Endothelial cell of umbilical vein (primary cell): ENCODE data around the gene KIF6. TPM values are rescaled to one million over a fixed set of nuclear protein-coding genes. Genes with fewer than 3 reads are reported as not detected.

Experiments used
- BruUV-seq: library from RNA; stranded (reverse); fragments of 400-500 nt; replicated peaks from 2 replicates; lab custom pipeline; 2021; lab: Mats Ljungman, UMichigan
- CTCF ChIA-PET: fragments of 300-600, 350-600 bp; sonication (Branson Sonifier 250); formaldehyde crosslinking; loops from one replicate; lab custom pipeline; 2021; ENCODE audit warnings: antibody characterized with exemption, inconsistent platforms; lab: Charles Lee
- POLR2A ChIA-PET: fragments of 300-600, 350-600 bp; sonication (Branson Sonifier 250); formaldehyde crosslinking; loops from one replicate; lab custom pipeline; 2021; ENCODE audit warnings: antibody characterized with exemption, inconsistent platforms; lab: Charles Lee
- DNase-seq: peaks from one replicate; pipeline ENCODE4 v3.0.0-alpha.2; 2011; ENCODE audit warnings: low read depth, low spot score
- FAIRE-seq: peaks from 2 replicates; lab custom pipeline; 2011; peaks lifted over from hg19 to GRCh38; lab: Jason Lieb, UNC
- H2AFZ ChIP-seq: 2 replicates; pipeline ENCODE4 v1.6.0; 2012; ENCODE audit warnings: low read depth, low read length, control low read depth, inconsistent platforms
- H3K27ac ChIP-seq: 2 replicates; pipeline ENCODE4 v1.5.1; 2011; ENCODE audit warnings: low read depth, mild to moderate bottlenecking, control low read depth, low read length, moderate library complexity; ENCODE audit not compliant: insufficient read depth
- H3K27me3 ChIP-seq, 2 experiments: 2 replicates each; pipeline versions ENCODE4 v1.6.0 to v1.6.1; 2011; ENCODE audit warnings: low read length in 2 of 2, mixed read lengths in 1 of 2; ENCODE audit not compliant: control insufficient read depth in 2 of 2, insufficient read depth in 2 of 2
- H3K36me3 ChIP-seq, 2 experiments: 2 replicates in 1 of 2; 3 replicates in 1 of 2; pipeline ENCODE4 v1.5.1; 2011; ENCODE audit warnings: low read length in 2 of 2, mild to moderate bottlenecking in 1 of 2, moderate library complexity in 1 of 2; ENCODE audit not compliant: control insufficient read depth in 2 of 2, insufficient read depth in 2 of 2; ENCODE audit errors: extremely low read depth in 1 of 2
- H3K4me1 ChIP-seq: 3 replicates; pipeline ENCODE4 v1.5.1; 2011; ENCODE audit warnings: mild to moderate bottlenecking, low read length; ENCODE audit not compliant: control insufficient read depth, insufficient read depth; ENCODE audit errors: extremely low read depth
- H3K4me2 ChIP-seq: 2 replicates; pipeline ENCODE4 v1.6.1; 2011; ENCODE audit warnings: low read length, control low read depth, mixed read lengths; ENCODE audit not compliant: insufficient read depth
- H3K4me3 ChIP-seq, 3 experiments: fragments of 200-600 bp in 1 of 3; sonication (generic), shearing (Covaris generic) in 1 of 3; replicated peaks in 1 of 3; 2 replicates each; pipeline ENCODE4 v1.5.1; 2011 to 2016; ENCODE audit warnings: control low read depth in 3 of 3, low read length in 3 of 3, mild to moderate bottlenecking in 2 of 3, inconsistent platforms in 1 of 3, low read depth in 1 of 3, moderate library complexity in 1 of 3; ENCODE audit not compliant: insufficient read depth in 1 of 3
- H3K79me2 ChIP-seq: 2 replicates; pipeline ENCODE4 v1.6.0; 2012; ENCODE audit warnings: low read length, inconsistent platforms; ENCODE audit not compliant: control insufficient read depth, insufficient read depth
- H3K9ac ChIP-seq: replicated peaks from 2 replicates; pipeline ENCODE3; 2011; ENCODE audit warnings: low read length, control low read depth; ENCODE audit not compliant: insufficient read depth; ENCODE audit errors: extremely low read depth
- H3K9me1 ChIP-seq: replicated peaks from 3 replicates; pipeline ENCODE4 v1.6.0; 2011; ENCODE audit warnings: mild to moderate bottlenecking, low read length; ENCODE audit not compliant: control insufficient read depth, insufficient read depth; ENCODE audit errors: extremely low read depth
- H3K9me3 ChIP-seq: replicated peaks from 2 replicates; pipeline ENCODE4 v1.5.1; 2012; ENCODE audit warnings: low read length, inconsistent platforms; ENCODE audit not compliant: control insufficient read depth, insufficient read depth
- H4K20me1 ChIP-seq: replicated peaks from 2 replicates; pipeline ENCODE3; 2011; ENCODE audit warnings: mild to moderate bottlenecking, low read length; ENCODE audit not compliant: control insufficient read depth, insufficient read depth; ENCODE audit errors: extremely low read depth
- CTCF ChIP-seq, 2 donors: IDR thresholded peaks; 1 replicate in 1 of 2; 2 replicates in 1 of 2; pipeline ENCODE4 v1.5.1; 2011; ENCODE audit warnings: low read length in 2 of 2, mild to moderate bottlenecking in 2 of 2, moderate library complexity in 2 of 2, control low read depth in 1 of 2, inconsistent platforms in 1 of 2, low read depth in 1 of 2; ENCODE audit not compliant: insufficient read depth in 1 of 2; ENCODE audit errors: extremely low read depth in 1 of 2
- EZH2 ChIP-seq: IDR thresholded peaks from 2 replicates; pipeline ENCODE4 v1.6.1; 2012; ENCODE audit warnings: borderline replicate concordance, low read depth, mild to moderate bottlenecking, moderate library complexity, low read length, inconsistent platforms; ENCODE audit not compliant: severe bottlenecking
- FOS ChIP-seq: IDR thresholded peaks from 2 replicates; pipeline ENCODE4 v1.6.1; 2011; ENCODE audit warnings: mild to moderate bottlenecking, low read length, moderate library complexity, borderline replicate concordance; ENCODE audit not compliant: insufficient read depth
- GATA2 ChIP-seq: IDR thresholded peaks from 2 replicates; pipeline ENCODE4 v1.7.0; 2011; ENCODE audit warnings: low read depth, mild to moderate bottlenecking, moderate library complexity, mixed read lengths, low read length; ENCODE audit not compliant: insufficient read length, insufficient read depth
- JUN ChIP-seq: IDR thresholded peaks from 2 replicates; pipeline ENCODE4 v1.6.1; 2011; ENCODE audit warnings: borderline replicate concordance, low read depth; ENCODE audit not compliant: insufficient read length, insufficient read depth
- MAX ChIP-seq: IDR thresholded peaks from 2 replicates; pipeline ENCODE4 v1.6.1; 2011; ENCODE audit not compliant: insufficient read depth, insufficient read length
- MYC ChIP-seq: IDR thresholded peaks from one replicate; pipeline ENCODE4 v1.6.1; 2011; ENCODE audit warnings: mild to moderate bottlenecking, low read depth, low read length
- POLR2A ChIP-seq: IDR thresholded peaks from 2 replicates; pipeline ENCODE4 v1.6.1; 2012; ENCODE audit warnings: low read depth, mild to moderate bottlenecking, control low read depth, low read length
- POLR2AphosphoS5 ChIP-seq: IDR thresholded peaks from 2 replicates; pipeline ENCODE4 v1.6.1; 2012; ENCODE audit warnings: low read depth, mild to moderate bottlenecking, control low read depth, low read length, moderate library complexity; ENCODE audit not compliant: insufficient read depth
- dilution Hi-C: fragments of 300-500 bp; cut with MboI; formaldehyde crosslinking; loops from one replicate; pipeline ENCODE4 v1.15.0; 2019; ENCODE audit warnings: low sequenced_read_pairs; ENCODE audit not compliant: extremely low pct_ligation_motif_present
- intact Hi-C: fragments of 100-400 bp; cut with micrococcal nuclease; formaldehyde crosslinking; loops from one replicate; pipeline ENCODE4 v1.10.0; 2022
- polyA plus RNA-seq, 4 experiments: library from polyadenylated mRNA; depleted of rRNA in 3 of 4; stranded (reverse) in 3 of 4; unstranded in 1 of 4; fragments of >200 nt; gene quantifications; 2 replicates each; pipeline versions ENCODE4 v1.2.1 to v1.2.3, GENCODE V29; 2011 to 2012; ENCODE audit warnings: missing spikeins in 1 of 4
- total RNA-seq: library from RNA; stranded (reverse); gene quantifications from 2 replicates; pipeline ENCODE4 v1.2.3, GENCODE V29; 2021

The KIF6 gene
- total and polyA plus RNA-seq, 2 donors (not counting 3 experiments of a cell fraction or from before 2014, with no cell fraction given), result not detected

- Histone ChIP-seq H3K27me3 (no peaks in the 10 kb centered on the region), H3K9me1 (no peaks in the 10 kb centered on the region), H3K27ac (no peak overlapping the region), H3K9me3 (no peaks in the 10 kb centered on the region), H4K20me1 (no peaks in the 10 kb centered on the region), H3K4me1 (no peaks in the 10 kb centered on the region), H2AFZ (no peak overlapping the region), H3K9ac (no peak overlapping the region), H3K36me3 (no peaks in the 10 kb centered on the region), H3K4me2 (no peak overlapping the region), H3K4me3 (no peak overlapping the region), H3K79me2 (no peaks in the 10 kb centered on the region)
- ChIA-PET CTCF (no interaction called here), POLR2A (no interaction called here)
- FAIRE-seq (no peak), DNase-seq (no peak)
- intact Hi-C loops (no loop called here), dilution Hi-C loops (no loop called here)
- no peak for TF ChIP-seq FOS
- no peak for TF ChIP-seq GATA2
- no peak for TF ChIP-seq POLR2AphosphoS5
- TF ChIP-seq MYC, result no peak
- no peak for TF ChIP-seq JUN
- no peak for TF ChIP-seq EZH2
- TF ChIP-seq MAX, result no peak
- TF ChIP-seq POLR2A, result no peak
- no peak for TF ChIP-seq CTCF (IDR thresholded peaks at IDR 0.05; ENCODE audit: extremely low read depth in 1 of 2, insufficient read depth in 1 of 2, low read depth in 1 of 2, low read length in 2 of 2)
- no TSS peak for BruUV-seq
Measured at GRCh38 chr6:39649996-39650395, 75.2 kb downstream of the KIF6 start.
